BLaER1 (cell line): ENCODE data around the gene TMEM205.
"Not testable (repeated sequence)": the region's sequence is repeated elsewhere in the genome, so short reads cannot be mapped to it uniquely, and the experiment has no call there.

Experiments
- H3K27ac ChIP-seq: shearing (Covaris generic); formaldehyde crosslinking; 2 replicates; pipeline ENCODE4 v1.8.1; 2022
- H3K27me3 ChIP-seq: shearing (Covaris generic); formaldehyde crosslinking; 2 replicates; pipeline ENCODE4 v1.8.1; 2022
- H3K36me3 ChIP-seq: shearing (Covaris generic); formaldehyde crosslinking; 2 replicates; pipeline ENCODE4 v1.8.1; 2022
- H3K4me1 ChIP-seq: shearing (Covaris generic); formaldehyde crosslinking; 2 replicates; pipeline ENCODE4 v1.8.1; 2022
- H3K4me2 ChIP-seq: shearing (Covaris generic); formaldehyde crosslinking; 2 replicates; pipeline ENCODE4 v1.8.1; 2022
- H3K4me3 ChIP-seq: shearing (Covaris generic); formaldehyde crosslinking; 2 replicates; pipeline ENCODE4 v1.8.1; 2022
- H3K9ac ChIP-seq: shearing (Covaris generic); formaldehyde crosslinking; 2 replicates; pipeline ENCODE4 v1.8.1; 2022
- H3K9me3 ChIP-seq: shearing (Covaris generic); formaldehyde crosslinking; 2 replicates; pipeline ENCODE4 v1.8.1; 2022
- H4K20me1 ChIP-seq: shearing (Covaris generic); formaldehyde crosslinking; 2 replicates; pipeline ENCODE4 v1.8.1; 2022
- Cebpa-rat ChIP-seq: shearing (Covaris generic); IDR thresholded peaks from 2 replicates; pipeline ENCODE4 v1.8.1; 2022

The TMEM205 gene

GRCh38 chr19:11339254-11340098, 6.6 kb downstream of the TMEM205 start, which contains the start of gene RAB3D:
Gene RAB3D, minus strand, starts transcription at chr19:11339657. Its CDS starts 2,258 bp downstream, at chr19:11337399.
- H3K4me2 ChIP-seq: peak within 1 kb of the TSS; percentile 95
- no peak for TF ChIP-seq Cebpa-rat
- H3K9ac ChIP-seq: peak within 1 kb of the TSS; percentile 75
- peaks cover 6% of the 10 kb centered on the region; the same call in 1 of the 2 replicates for H4K20me1 ChIP-seq
- H3K4me3 ChIP-seq: peak within 1 kb of the TSS; percentile 73
- H3K36me3 ChIP-seq: peaks cover 41% of the 10 kb centered on the region
- H3K27ac ChIP-seq: peak within 1 kb of the TSS; percentile 51
- H3K9me3 ChIP-seq: peaks cover 4% of the 10 kb centered on the region; the same call in 1 of the 2 replicates
- no peaks in the 10 kb centered on the region for H3K27me3 ChIP-seq
- H3K4me1 ChIP-seq: peaks cover 39% of the 10 kb centered on the region

GRCh38 chr19:11338569-11339253, 7.4 kb downstream of the TMEM205 start:
- peak overlapping the region; percentile 75 for H3K9ac ChIP-seq

GRCh38 chr19:11338121-11338520, 7.9 kb downstream of the TMEM205 start:
- Histone ChIP-seq H3K36me3 (peaks cover 53% of the 10 kb centered on the region), H3K4me2 (peak overlapping the region; percentile 95), H3K9me3 (peaks cover 4% of the 10 kb centered on the region; the same call in 1 of the 2 replicates), H4K20me1 (peaks cover 6% of the 10 kb centered on the region; the same call in 1 of the 2 replicates), H3K4me1 (peaks cover 34% of the 10 kb centered on the region), H3K4me3 (no peak overlapping the region), H3K27me3 (no peaks in the 10 kb centered on the region), H3K9ac (no peak overlapping the region; the same call in 1 of the 2 replicates), H3K27ac (no peak overlapping the region)
- no peak for TF ChIP-seq Cebpa-rat

More at GRCh38 chr19:11338569-11339253, 7.4 kb downstream of the TMEM205 start:
- Histone ChIP-seq H3K27me3 (no peaks in the 10 kb centered on the region), H3K36me3 (peaks cover 48% of the 10 kb centered on the region), H3K9me3 (peaks cover 4% of the 10 kb centered on the region; the same call in 1 of the 2 replicates), H3K4me2 (peak overlapping the region; percentile 95), H4K20me1 (peaks cover 6% of the 10 kb centered on the region; the same call in 1 of the 2 replicates), H3K4me3 (peak overlapping the region; percentile 73), H3K4me1 (peaks cover 34% of the 10 kb centered on the region), H3K27ac (peak overlapping the region; percentile 51)
- no peak for TF ChIP-seq Cebpa-rat

GRCh38 chr19:11337080-11337479, 9.0 kb downstream of the TMEM205 start:
- H3K9me3 ChIP-seq: peaks cover 4% of the 10 kb centered on the region; the same call in 1 of the 2 replicates
- H3K4me1 ChIP-seq: peaks cover 34% of the 10 kb centered on the region
- H3K36me3 ChIP-seq: peaks cover 56% of the 10 kb centered on the region
- H3K4me3 ChIP-seq: no peak overlapping the region
- no peak overlapping the region for H3K9ac ChIP-seq
- H3K27me3 ChIP-seq: no peaks in the 10 kb centered on the region
- peaks cover 6% of the 10 kb centered on the region; the same call in 1 of the 2 replicates for H4K20me1 ChIP-seq
- no peak for TF ChIP-seq Cebpa-rat
- H3K4me2 ChIP-seq: peak overlapping the region; percentile 95
- H3K27ac ChIP-seq: no peak overlapping the region

- peaks cover 4% of the 10 kb centered on the region; the same call in 1 of the 2 replicates for H3K9me3 ChIP-seq
- H3K4me1 ChIP-seq: peaks cover 34% of the 10 kb centered on the region
- H3K27ac ChIP-seq: no peak overlapping the region
- H3K36me3 ChIP-seq: peaks cover 48% of the 10 kb centered on the region
- H4K20me1 ChIP-seq: peaks cover 6% of the 10 kb centered on the region; the same call in 1 of the 2 replicates
- H3K4me3 ChIP-seq: no peak overlapping the region
- TF ChIP-seq Cebpa-rat: no peak
- no peak overlapping the region for H3K4me2 ChIP-seq
- no peak overlapping the region for H3K9ac ChIP-seq
- H3K27me3 ChIP-seq: no peaks in the 10 kb centered on the region
Measured at GRCh38 chr19:11335449-11336146, 10.5 kb downstream of the TMEM205 start.

GRCh38 chr19:11333838-11334237, 12.2 kb downstream of the TMEM205 start:
- H3K9me3 ChIP-seq, H3K27ac ChIP-seq, H3K4me3 ChIP-seq, H3K27me3 ChIP-seq, H4K20me1 ChIP-seq, H3K4me2 ChIP-seq, H3K9ac ChIP-seq: not testable (repeated sequence)
- peaks cover 50% of the 10 kb centered on the region for H3K36me3 ChIP-seq
- peaks cover 22% of the 10 kb centered on the region for H3K4me1 ChIP-seq

GRCh38 chr19:11332822-11333221, 13.2 kb downstream of the TMEM205 start:
- H3K9ac ChIP-seq: no peak overlapping the region
- peaks cover 11% of the 10 kb centered on the region for H3K4me1 ChIP-seq
- peaks cover 59% of the 10 kb centered on the region for H3K36me3 ChIP-seq
- no peaks in the 10 kb centered on the region for H4K20me1 ChIP-seq
- H3K27me3 ChIP-seq: no peaks in the 10 kb centered on the region
- H3K4me2 ChIP-seq: no peak overlapping the region
- H3K4me3 ChIP-seq: no peak overlapping the region
- TF ChIP-seq Cebpa-rat: no peak
- H3K9me3 ChIP-seq: peaks cover 4% of the 10 kb centered on the region; the same call in 1 of the 2 replicates
- no peak overlapping the region for H3K27ac ChIP-seq

- H4K20me1 ChIP-seq: no peaks in the 10 kb centered on the region
- H3K27ac ChIP-seq: no peak overlapping the region
- no peak overlapping the region for H3K4me2 ChIP-seq
- H3K9me3 ChIP-seq: peaks cover 4% of the 10 kb centered on the region; the same call in 1 of the 2 replicates
- H3K27me3 ChIP-seq: no peaks in the 10 kb centered on the region
- no peak for TF ChIP-seq Cebpa-rat
- H3K36me3 ChIP-seq: peaks cover 67% of the 10 kb centered on the region
- 0 out of 2 replicates have a peak, but pooled peaks cover under 1% of the 10 kb centered on the region for H3K4me1 ChIP-seq
- no peak overlapping the region for H3K9ac ChIP-seq
- H3K4me3 ChIP-seq: no peak overlapping the region
Measured at GRCh38 chr19:11331502-11331901, 14.6 kb downstream of the TMEM205 start.

GRCh38 chr19:11330127-11330526, 15.9 kb downstream of the TMEM205 start:
- H3K9ac ChIP-seq: no peak overlapping the region
- H3K27me3 ChIP-seq: no peaks in the 10 kb centered on the region
- H3K4me1 ChIP-seq: peaks cover 11% of the 10 kb centered on the region
- H4K20me1 ChIP-seq: no peaks in the 10 kb centered on the region
- H3K9me3 ChIP-seq: peaks cover 2% of the 10 kb centered on the region; the same call in 1 of the 2 replicates
- no peak overlapping the region for H3K27ac ChIP-seq
- peaks cover 62% of the 10 kb centered on the region for H3K36me3 ChIP-seq
- H3K4me2 ChIP-seq: no peak overlapping the region
- TF ChIP-seq Cebpa-rat: no peak
- H3K4me3 ChIP-seq: no peak overlapping the region
